ENCODE results near the gene ANXA3. TPM values are rescaled to one million over a fixed set of nuclear protein-coding genes. Genes with fewer than 3 reads are reported as not detected.

The ANXA3 gene
- total RNA-seq, 1 donor from 2014 or later, result 271 TPM

DNA sequence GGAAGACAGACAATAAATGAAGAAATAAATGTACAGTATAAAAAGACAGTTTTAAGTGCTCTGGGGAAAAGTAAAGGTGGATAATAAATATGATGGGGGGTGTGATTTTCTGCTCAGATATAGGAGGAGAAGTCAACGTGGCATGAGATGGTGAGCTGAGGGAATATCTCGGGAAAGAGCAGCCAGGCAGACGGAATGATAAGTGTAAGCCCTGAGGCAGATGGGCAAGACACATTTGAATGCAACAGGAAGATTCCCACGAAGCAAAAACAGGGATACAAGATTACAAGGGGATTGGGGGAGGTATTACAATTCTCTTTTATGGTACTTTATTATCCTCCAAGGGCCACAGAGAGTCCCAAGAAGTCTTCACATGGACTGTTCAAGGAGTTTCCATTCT, 11.1 kb downstream of the ANXA3 start:
- Histone ChIP-seq H3K27me3 (ENCODE audit: control insufficient read depth, insufficient read depth, low read length) (no peaks in the 10 kb centered on the region), H3K4me3 (ENCODE audit: low read depth, low read length) (no peak overlapping the region), H3K36me3 (ENCODE audit: control insufficient read depth, insufficient read depth, low read length) (no peaks in the 10 kb centered on the region)
- TF ChIP-seq, protein P1, sequence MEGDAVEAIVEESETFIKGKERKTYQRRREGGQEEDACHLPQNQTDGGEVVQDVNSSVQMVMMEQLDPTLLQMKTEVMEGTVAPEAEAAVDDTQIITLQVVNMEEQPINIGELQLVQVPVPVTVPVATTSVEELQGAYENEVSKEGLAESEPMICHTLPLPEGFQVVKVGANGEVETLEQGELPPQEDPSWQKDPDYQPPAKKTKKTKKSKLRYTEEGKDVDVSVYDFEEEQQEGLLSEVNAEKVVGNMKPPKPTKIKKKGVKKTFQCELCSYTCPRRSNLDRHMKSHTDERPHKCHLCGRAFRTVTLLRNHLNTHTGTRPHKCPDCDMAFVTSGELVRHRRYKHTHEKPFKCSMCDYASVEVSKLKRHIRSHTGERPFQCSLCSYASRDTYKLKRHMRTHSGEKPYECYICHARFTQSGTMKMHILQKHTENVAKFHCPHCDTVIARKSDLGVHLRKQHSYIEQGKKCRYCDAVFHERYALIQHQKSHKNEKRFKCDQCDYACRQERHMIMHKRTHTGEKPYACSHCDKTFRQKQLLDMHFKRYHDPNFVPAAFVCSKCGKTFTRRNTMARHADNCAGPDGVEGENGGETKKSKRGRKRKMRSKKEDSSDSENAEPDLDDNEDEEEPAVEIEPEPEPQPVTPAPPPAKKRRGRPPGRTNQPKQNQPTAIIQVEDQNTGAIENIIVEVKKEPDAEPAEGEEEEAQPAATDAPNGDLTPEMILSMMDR (IDR thresholded peaks at IDR 0.05; ENCODE audit: insufficient read depth, low read length, poor library complexity, severe bottlenecking), result no peak
- DNase-seq (ENCODE audit: low read depth), result no peak

- no peak for DNase-seq (ENCODE audit: low read depth)
- H3K27me3 ChIP-seq (ENCODE audit: control insufficient read depth, insufficient read depth, low read length), result no peaks in the 10 kb centered on the region
- H3K4me3 ChIP-seq (ENCODE audit: low read depth, low read length), result no peak overlapping the region
- TF ChIP-seq, protein P1 (IDR thresholded peaks at IDR 0.05; ENCODE audit: insufficient read depth, low read length, poor library complexity, severe bottlenecking), result no peak
- H3K36me3 ChIP-seq (ENCODE audit: control insufficient read depth, insufficient read depth, low read length), result no peaks in the 10 kb centered on the region
Observed at GRCh38 chr4:78565971-78566372, 14.4 kb downstream of the ANXA3 start.

- Histone ChIP-seq H3K4me3 (ENCODE audit: low read depth, low read length) (no peak overlapping the region), H3K27me3 (ENCODE audit: control insufficient read depth, insufficient read depth, low read length) (no peaks in the 10 kb centered on the region), H3K36me3 (ENCODE audit: control insufficient read depth, insufficient read depth, low read length) (no peaks in the 10 kb centered on the region)
- TF ChIP-seq, protein P1 (IDR thresholded peaks at IDR 0.05; ENCODE audit: insufficient read depth, low read length, poor library complexity, severe bottlenecking), result no peak
- no peak for DNase-seq (ENCODE audit: low read depth)
Observed at GRCh38 chr4:78566834-78567499, 15.4 kb downstream of the ANXA3 start.

- TF ChIP-seq, protein P1 (IDR thresholded peaks at IDR 0.05; ENCODE audit: insufficient read depth, low read length, poor library complexity, severe bottlenecking), result no peak
- Histone ChIP-seq H3K36me3 (ENCODE audit: control insufficient read depth, insufficient read depth, low read length) (no peaks in the 10 kb centered on the region), H3K4me3 (ENCODE audit: low read depth, low read length) (no peak overlapping the region), H3K27me3 (ENCODE audit: control insufficient read depth, insufficient read depth, low read length) (no peaks in the 10 kb centered on the region)
- DNase-seq (ENCODE audit: low read depth), result no peak
Observed at GRCh38 chr4:78567500-78568060, 16.0 kb downstream of the ANXA3 start.

- TF ChIP-seq, protein P1 (IDR thresholded peaks at IDR 0.05; ENCODE audit: insufficient read depth, low read length, poor library complexity, severe bottlenecking), result no peak
- no peak for DNase-seq (ENCODE audit: low read depth)
- H3K36me3 ChIP-seq (ENCODE audit: control insufficient read depth, insufficient read depth, low read length), result no peaks in the 10 kb centered on the region
Observed at GRCh38 chr4:78568640-78569305, 17.2 kb downstream of the ANXA3 start.

More at GRCh38 chr4:78568640-78569305, 17.2 kb downstream of the ANXA3 start:
- Histone ChIP-seq H3K27me3 (ENCODE audit: control insufficient read depth, insufficient read depth, low read length) (no peaks in the 10 kb centered on the region), H3K4me3 (ENCODE audit: low read depth, low read length) (no peak overlapping the region)

All from kidney epithelial cell (primary cell).